ENCODE data around the gene SHANK2.

DNA sequence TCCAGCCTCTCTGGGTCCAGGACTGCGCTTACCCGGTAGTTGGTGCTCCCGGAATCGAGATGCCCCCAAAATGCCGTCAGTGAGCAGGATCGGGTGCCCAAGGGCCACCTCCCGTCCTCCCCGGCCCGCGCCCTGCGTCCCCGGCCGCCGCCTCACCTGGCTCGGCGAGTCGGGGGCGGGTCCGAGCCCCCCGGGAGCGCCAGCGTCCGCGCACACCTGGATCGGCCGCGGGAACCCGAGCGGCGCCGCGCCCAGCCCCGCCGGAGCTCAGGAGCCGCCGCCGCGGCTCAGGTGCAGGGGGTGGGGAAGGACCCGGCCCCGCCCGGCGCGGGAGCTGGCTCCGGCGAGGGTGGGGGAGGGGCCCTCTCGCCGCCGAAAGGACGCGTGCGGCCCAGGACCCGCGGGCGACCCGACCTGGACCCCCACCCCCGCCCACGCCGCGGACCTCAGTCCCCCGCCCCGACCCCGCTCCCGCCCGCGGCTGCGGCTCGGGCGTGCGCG, at the start of gene SHANK2:
- TF ChIP-seq, protein P1, sequence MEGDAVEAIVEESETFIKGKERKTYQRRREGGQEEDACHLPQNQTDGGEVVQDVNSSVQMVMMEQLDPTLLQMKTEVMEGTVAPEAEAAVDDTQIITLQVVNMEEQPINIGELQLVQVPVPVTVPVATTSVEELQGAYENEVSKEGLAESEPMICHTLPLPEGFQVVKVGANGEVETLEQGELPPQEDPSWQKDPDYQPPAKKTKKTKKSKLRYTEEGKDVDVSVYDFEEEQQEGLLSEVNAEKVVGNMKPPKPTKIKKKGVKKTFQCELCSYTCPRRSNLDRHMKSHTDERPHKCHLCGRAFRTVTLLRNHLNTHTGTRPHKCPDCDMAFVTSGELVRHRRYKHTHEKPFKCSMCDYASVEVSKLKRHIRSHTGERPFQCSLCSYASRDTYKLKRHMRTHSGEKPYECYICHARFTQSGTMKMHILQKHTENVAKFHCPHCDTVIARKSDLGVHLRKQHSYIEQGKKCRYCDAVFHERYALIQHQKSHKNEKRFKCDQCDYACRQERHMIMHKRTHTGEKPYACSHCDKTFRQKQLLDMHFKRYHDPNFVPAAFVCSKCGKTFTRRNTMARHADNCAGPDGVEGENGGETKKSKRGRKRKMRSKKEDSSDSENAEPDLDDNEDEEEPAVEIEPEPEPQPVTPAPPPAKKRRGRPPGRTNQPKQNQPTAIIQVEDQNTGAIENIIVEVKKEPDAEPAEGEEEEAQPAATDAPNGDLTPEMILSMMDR (IDR thresholded peaks at IDR 0.05), result no peak
- no peak for TF ChIP-seq POLR2AphosphoS5 (IDR thresholded peaks at IDR 0.05)
